ENCODE measurements around the gene CAMKMT.
A peak's percentile ranks its signal among the peaks of the same experiment; 100 is the strongest.

The CAMKMT gene

GRCh38 chr2:44335806-44336538, 25.8 kb upstream of the CAMKMT start:
- no peak for TF ChIP-seq CTCF (IDR thresholded peaks at IDR 0.05; ENCODE audit: control insufficient read depth, extremely low read depth, insufficient read depth)
- no peak for DNase-seq (ENCODE audit: low read depth)

GRCh38 chr2:44342854-44343253, 18.9 kb upstream of the CAMKMT start:
- peak; percentile 20; the same call in 1 of the 2 replicates for TF ChIP-seq CTCF (IDR thresholded peaks at IDR 0.05; ENCODE audit: control insufficient read depth, extremely low read depth, insufficient read depth)
- no peak overlapping the region for H3K4me3 ChIP-seq (ENCODE audit: low read depth, low read length)
- DNase-seq (ENCODE audit: low read depth): no peak

More at GRCh38 chr2:44335806-44336538, 25.8 kb upstream of the CAMKMT start:
- no peak overlapping the region for H3K4me3 ChIP-seq (ENCODE audit: low read depth, low read length)

GRCh38 chr2:44347526-44347925, 14.2 kb upstream of the CAMKMT start:
- no peak overlapping the region for H3K4me3 ChIP-seq (ENCODE audit: low read depth, low read length)
- TF ChIP-seq CTCF (IDR thresholded peaks at IDR 0.05; ENCODE audit: control insufficient read depth, extremely low read depth, insufficient read depth): no peak
- no peak for DNase-seq (ENCODE audit: low read depth)

- no peak for DNase-seq (ENCODE audit: low read depth)
- TF ChIP-seq CTCF (IDR thresholded peaks at IDR 0.05; ENCODE audit: control insufficient read depth, extremely low read depth, insufficient read depth): no peak
- no peak overlapping the region for H3K4me3 ChIP-seq (ENCODE audit: low read depth, low read length)
These were observed 13.3 kb upstream of the CAMKMT start for GRCh38 chr2:44348400-44348799.

- no peak for TF ChIP-seq CTCF (IDR thresholded peaks at IDR 0.05; ENCODE audit: control insufficient read depth, extremely low read depth, insufficient read depth)
- H3K4me3 ChIP-seq (ENCODE audit: low read depth, low read length): no peak overlapping the region
- DNase-seq (ENCODE audit: low read depth): no peak
These were observed 12.2 kb upstream of the CAMKMT start for GRCh38 chr2:44349506-44349905.

GRCh38 chr2:44351088-44351487, 10.7 kb upstream of the CAMKMT start:
- TF ChIP-seq CTCF (IDR thresholded peaks at IDR 0.05; ENCODE audit: control insufficient read depth, extremely low read depth, insufficient read depth): no peak
- DNase-seq (ENCODE audit: low read depth): no peak
- no peak overlapping the region for H3K4me3 ChIP-seq (ENCODE audit: low read depth, low read length)

- no peak for DNase-seq (ENCODE audit: low read depth)
- H3K4me3 ChIP-seq (ENCODE audit: low read depth, low read length): no peak overlapping the region
- no peak for TF ChIP-seq CTCF (IDR thresholded peaks at IDR 0.05; ENCODE audit: control insufficient read depth, extremely low read depth, insufficient read depth)
These were observed 10.1 kb upstream of the CAMKMT start for GRCh38 chr2:44351676-44352075.

Measured in LNCaP clone FGC (cell line).